ENCODE results near the gene NFAT5.

Gene NFAT5

GRCh38 chr16:69712914-69713581, 147.3 kb downstream of the NFAT5 start:
- no peak overlapping the region for H3K27ac ChIP-seq
- TF ChIP-seq, protein P1, sequence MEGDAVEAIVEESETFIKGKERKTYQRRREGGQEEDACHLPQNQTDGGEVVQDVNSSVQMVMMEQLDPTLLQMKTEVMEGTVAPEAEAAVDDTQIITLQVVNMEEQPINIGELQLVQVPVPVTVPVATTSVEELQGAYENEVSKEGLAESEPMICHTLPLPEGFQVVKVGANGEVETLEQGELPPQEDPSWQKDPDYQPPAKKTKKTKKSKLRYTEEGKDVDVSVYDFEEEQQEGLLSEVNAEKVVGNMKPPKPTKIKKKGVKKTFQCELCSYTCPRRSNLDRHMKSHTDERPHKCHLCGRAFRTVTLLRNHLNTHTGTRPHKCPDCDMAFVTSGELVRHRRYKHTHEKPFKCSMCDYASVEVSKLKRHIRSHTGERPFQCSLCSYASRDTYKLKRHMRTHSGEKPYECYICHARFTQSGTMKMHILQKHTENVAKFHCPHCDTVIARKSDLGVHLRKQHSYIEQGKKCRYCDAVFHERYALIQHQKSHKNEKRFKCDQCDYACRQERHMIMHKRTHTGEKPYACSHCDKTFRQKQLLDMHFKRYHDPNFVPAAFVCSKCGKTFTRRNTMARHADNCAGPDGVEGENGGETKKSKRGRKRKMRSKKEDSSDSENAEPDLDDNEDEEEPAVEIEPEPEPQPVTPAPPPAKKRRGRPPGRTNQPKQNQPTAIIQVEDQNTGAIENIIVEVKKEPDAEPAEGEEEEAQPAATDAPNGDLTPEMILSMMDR (conservative IDR thresholded peaks at IDR 0.05): no peak

- TF ChIP-seq, protein P1 (conservative IDR thresholded peaks at IDR 0.05): no peak
- no peak overlapping the region for H3K27ac ChIP-seq
These were observed 151.3 kb downstream of the NFAT5 start for GRCh38 chr16:69717066-69717465.

DNA sequence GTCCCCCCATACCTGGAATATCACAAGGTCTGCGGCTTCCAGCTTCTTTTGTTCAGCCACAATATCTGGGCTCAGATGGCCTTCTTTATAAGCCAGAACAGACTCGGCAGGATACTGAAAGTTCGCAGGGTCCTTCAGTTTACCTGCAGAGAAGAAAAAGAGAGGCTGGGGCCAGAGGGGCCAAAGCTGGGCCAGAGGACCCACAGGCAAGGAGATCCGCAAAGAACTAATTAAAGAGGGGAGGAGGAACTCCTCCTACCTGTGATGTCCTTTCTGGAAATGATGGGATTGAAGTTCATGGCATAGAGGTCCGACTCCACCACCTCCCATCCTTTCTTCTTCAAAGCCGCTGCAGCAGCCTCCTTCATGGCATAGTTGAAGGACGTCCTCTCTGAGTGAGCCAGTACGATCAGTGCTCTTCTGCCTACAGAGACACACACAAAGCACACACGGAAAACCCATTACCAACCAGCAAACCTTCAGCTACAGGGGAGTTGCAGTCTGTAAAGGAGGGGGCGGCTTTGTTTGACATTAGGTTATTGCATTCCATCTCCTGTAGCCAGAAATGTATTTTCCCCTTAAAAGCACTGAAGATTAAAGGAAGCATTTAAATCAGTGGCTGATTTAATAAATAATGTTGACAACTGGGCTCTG, 152.5 kb downstream of the NFAT5 start:
- H3K27ac ChIP-seq: no peak overlapping the region
- TF ChIP-seq, protein P1 (conservative IDR thresholded peaks at IDR 0.05): no peak

DNA sequence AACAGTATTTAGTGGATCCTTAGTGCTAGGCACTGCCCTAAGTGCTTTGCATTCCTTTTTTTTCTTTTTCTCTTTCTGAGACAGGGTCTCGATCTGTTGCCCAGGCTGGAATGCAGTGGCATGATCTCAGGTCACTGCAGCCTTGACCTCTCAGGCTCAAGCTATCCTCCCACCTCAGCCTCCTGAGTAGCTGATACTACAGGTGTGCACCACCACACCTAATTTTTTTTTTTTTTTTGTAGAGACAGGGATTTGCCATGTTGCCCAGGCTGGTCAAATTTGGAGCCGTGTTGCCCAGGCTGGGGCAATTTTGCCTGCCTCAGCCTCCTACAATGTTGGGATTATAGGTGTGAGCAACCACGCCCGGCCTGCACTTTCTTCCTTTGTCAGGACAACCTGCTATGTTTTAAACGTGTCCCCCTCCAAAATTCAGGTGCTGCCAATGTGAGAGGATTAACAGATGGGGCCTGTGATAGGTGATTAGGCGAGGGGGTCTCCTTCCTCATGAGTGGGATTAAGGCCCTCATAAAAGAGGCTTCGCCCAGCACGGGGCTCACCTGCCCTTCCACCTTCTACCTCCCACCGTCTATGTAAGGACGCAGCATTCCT, 155.2 kb downstream of the NFAT5 start:
- TF ChIP-seq, protein P1 (conservative IDR thresholded peaks at IDR 0.05): no peak
- no peak overlapping the region for H3K27ac ChIP-seq

DNA sequence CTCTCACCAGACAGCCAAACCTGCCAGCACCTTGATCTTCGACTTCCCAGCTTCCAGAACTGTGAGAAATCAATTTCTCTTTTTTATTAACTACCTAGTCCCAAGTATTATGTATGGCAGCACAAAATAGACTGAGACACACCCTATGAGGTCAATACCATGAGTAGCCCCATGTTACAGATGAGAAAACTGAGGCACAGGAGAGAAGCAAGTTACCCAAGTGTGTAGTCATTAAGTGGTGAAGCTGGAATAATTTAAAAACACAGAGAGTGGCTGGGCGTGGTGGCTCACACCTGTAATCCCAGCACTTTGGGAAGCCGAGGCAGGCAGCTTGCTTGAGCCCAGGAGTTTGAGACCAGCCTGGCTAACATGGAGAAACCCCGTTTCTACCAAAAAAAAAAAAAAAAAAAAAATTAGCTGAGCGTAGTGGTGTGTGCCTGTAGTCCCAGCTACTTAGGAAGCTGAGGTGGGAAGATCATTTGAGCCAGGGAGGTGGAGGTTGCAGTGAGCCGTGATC, 155.7 kb downstream of the NFAT5 start:
- TF ChIP-seq, protein P1 (conservative IDR thresholded peaks at IDR 0.05): no peak
- no peak overlapping the region for H3K27ac ChIP-seq

DNA sequence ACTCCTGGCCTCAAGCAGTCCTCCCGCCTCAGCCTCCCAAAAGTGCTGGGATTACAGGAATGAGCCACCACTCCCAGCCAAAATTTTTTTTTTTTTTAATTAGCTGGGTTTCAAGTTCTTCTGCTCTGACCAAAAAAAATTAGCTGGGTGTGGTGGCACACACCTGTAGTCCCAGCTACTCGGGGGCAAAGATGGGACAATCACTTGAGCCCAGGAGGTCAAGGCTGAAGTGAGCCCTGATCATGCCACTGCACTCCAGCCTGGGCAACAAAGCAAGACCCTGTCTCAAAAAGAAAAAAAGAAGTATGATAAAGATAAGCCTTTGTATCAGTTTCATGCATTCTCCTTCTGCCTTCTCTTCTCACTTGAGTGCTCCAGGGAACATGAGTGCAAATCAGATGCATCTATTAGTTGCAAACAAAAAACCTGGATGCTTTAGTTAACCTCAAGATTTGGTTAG, 158.7 kb downstream of the NFAT5 start:
- H3K27ac ChIP-seq: no peak overlapping the region
- TF ChIP-seq, protein P1 (conservative IDR thresholded peaks at IDR 0.05): no peak

DNA sequence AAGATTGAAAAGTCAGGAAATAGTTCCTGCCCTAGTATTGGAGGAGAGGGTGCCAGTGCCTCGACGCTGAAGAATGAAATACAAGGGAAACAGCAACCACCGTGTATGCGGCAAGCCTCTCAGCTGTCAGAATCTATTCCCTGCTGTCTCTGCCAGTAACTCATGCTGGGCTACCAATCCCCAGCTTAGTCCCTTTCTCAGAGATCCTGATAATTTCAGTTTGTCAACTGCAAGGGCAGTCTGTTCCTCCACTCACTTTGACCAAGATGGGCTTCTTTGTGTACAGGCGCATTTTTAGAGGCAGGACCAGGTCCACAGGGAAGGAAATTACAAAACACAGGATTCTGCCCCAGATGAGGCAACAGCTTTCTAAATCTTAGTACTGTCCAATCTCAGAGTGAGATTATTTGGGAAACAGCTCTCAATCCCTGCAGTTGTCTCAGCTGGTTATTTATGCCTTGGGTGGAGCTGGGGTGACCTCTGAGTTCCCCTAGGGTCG, 159.3 kb downstream of the NFAT5 start:
- H3K27ac ChIP-seq: no peak overlapping the region
- TF ChIP-seq, protein P1 (conservative IDR thresholded peaks at IDR 0.05): no peak

Measured in VCaP (cell line).